Activated T-cell treated with anti-CD3 and anti-CD28 coated beads, Interleukin-2, amount 50 U/mL, for 24 hours (primary cell): Measurements from ENCODE around the gene SMAD1.

Experiments used
- DNase-seq: peaks from one replicate; pipeline ENCODE4 v3.0.0-alpha.2; 2020
- H3K27ac Mint-ChIP-seq: 2 replicates; pipeline ENCODE4 v1.8.0; 2020; ENCODE audit warnings: mild to moderate bottlenecking, mixed read lengths
- H3K27me3 Mint-ChIP-seq: 2 replicates; pipeline ENCODE4 v1.8.0; 2020; ENCODE audit warnings: mixed read lengths
- H3K36me3 Mint-ChIP-seq: 2 replicates; pipeline ENCODE4 v1.8.0; 2020; ENCODE audit warnings: low read depth, mixed read lengths
- H3K4me1 Mint-ChIP-seq: 2 replicates; pipeline ENCODE4 v1.8.0; 2020; ENCODE audit warnings: low read depth, mixed read lengths
- H3K4me3 Mint-ChIP-seq: 2 replicates; pipeline ENCODE4 v1.8.0; 2020; ENCODE audit warnings: mild to moderate bottlenecking, moderate library complexity, mixed read lengths
- H3K9me3 Mint-ChIP-seq: 2 replicates; pipeline ENCODE4 v1.8.0; 2020; ENCODE audit warnings: mixed read lengths

The SMAD1 gene

GRCh38 chr4:145497199-145498149, 15.8 kb downstream of the SMAD1 start:
- Mint-ChIP-seq H3K4me3 (no peak overlapping the region), H3K27ac (no peak overlapping the region), H3K9me3 (no peaks in the 10 kb centered on the region), H3K27me3 (peaks cover 13% of the 10 kb centered on the region), H3K4me1 (peaks cover 2% of the 10 kb centered on the region), H3K36me3 (no peaks in the 10 kb centered on the region)
- no peak for DNase-seq

DNA sequence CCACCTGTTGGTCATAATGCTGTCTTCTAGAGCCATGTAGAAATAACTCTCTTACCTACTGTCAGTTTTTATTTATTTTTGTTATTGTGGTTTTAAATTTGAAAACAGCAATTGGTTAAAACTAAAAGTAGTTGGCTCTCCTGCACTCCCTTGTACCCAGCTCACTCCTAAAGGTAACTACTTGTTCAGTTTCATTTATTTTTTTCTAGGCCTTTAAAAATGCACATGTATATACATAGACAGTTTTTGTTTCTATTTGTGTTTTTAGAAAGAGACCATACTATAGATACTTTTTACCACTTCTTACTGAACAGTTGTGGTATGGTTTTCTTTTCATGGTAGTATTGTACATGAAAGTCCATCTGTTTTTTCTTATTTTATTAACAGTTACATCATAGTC, 16.8 kb downstream of the SMAD1 start:
- H3K36me3 Mint-ChIP-seq, result no peaks in the 10 kb centered on the region
- no peaks in the 10 kb centered on the region for H3K9me3 Mint-ChIP-seq
- H3K4me3 Mint-ChIP-seq, result no peak overlapping the region
- no peak overlapping the region for H3K27ac Mint-ChIP-seq
- DNase-seq, result no peak
- H3K27me3 Mint-ChIP-seq, result peaks cover 13% of the 10 kb centered on the region
- H3K4me1 Mint-ChIP-seq, result peaks cover 2% of the 10 kb centered on the region

- no peak for DNase-seq
- Mint-ChIP-seq H3K36me3 (no peaks in the 10 kb centered on the region), H3K4me1 (peaks cover 2% of the 10 kb centered on the region), H3K27ac (no peak overlapping the region), H3K4me3 (no peak overlapping the region), H3K27me3 (peaks cover 8% of the 10 kb centered on the region), H3K9me3 (no peaks in the 10 kb centered on the region)
Observed at GRCh38 chr4:145501051-145501660, 19.5 kb downstream of the SMAD1 start.

- H3K4me3 Mint-ChIP-seq, result no peak overlapping the region
- H3K4me1 Mint-ChIP-seq, result peaks cover 2% of the 10 kb centered on the region
- H3K36me3 Mint-ChIP-seq, result no peaks in the 10 kb centered on the region
- DNase-seq, result no peak
- peaks cover 8% of the 10 kb centered on the region for H3K27me3 Mint-ChIP-seq
- no peaks in the 10 kb centered on the region for H3K9me3 Mint-ChIP-seq
- H3K27ac Mint-ChIP-seq, result no peak overlapping the region
Observed at GRCh38 chr4:145502809-145503208, 21.2 kb downstream of the SMAD1 start.

DNA sequence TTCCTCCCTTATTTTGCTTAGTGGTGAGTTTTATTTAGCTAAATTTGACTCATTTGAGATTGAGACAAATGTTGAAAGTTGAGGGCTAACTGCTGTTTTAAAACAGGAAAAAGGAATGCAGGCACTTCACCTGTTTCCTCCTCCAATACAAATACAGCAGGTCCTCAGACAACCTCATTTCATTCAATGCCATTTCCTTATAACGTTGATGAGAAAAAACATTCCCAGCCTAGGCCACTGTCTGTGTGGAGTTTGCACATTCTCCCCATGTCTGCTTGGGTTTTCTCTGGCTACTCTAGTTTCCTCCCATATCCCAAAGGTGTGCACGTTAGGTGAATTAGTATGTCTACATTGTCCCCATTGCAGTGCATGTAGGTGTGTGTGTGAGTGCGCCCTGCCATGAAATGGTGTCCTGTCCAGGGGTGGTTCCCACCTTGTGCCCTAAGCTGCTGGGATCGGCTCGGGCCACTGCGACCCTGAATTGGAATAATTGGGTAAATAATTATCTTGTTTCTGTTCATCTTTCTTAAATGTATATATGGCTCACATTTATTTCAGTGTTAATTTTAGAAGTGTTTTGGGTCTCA, 21.9 kb downstream of the SMAD1 start:
- Mint-ChIP-seq H3K27me3 (peaks cover 8% of the 10 kb centered on the region), H3K4me1 (peaks cover 2% of the 10 kb centered on the region), H3K27ac (no peak overlapping the region), H3K4me3 (no peak overlapping the region), H3K9me3 (no peaks in the 10 kb centered on the region), H3K36me3 (no peaks in the 10 kb centered on the region)
- DNase-seq, result no peak

DNA sequence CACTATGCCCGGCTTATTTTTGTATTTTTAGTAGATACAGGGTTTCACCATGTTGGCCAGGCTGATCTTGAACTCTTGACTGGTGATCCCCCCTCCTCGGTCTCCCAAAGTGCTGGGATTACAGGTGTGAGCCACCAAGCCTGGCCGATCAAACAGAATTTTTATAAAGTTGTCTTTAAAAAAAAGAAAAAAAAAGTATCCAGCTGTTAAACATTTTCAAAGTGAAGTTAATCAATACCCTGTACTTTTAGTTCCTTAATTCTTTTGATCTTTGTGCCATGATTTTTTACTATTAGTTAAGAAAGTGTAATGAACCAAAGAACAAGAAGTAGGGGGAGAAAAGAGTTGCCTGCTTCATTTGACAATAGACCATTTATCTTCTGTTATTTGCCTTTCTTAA, 24.3 kb downstream of the SMAD1 start:
- DNase-seq, result no peak
- Mint-ChIP-seq H3K27me3 (peaks cover 3% of the 10 kb centered on the region), H3K36me3 (no peaks in the 10 kb centered on the region), H3K9me3 (no peaks in the 10 kb centered on the region), H3K27ac (no peak overlapping the region), H3K4me1 (peaks cover 2% of the 10 kb centered on the region), H3K4me3 (no peak overlapping the region)

DNA sequence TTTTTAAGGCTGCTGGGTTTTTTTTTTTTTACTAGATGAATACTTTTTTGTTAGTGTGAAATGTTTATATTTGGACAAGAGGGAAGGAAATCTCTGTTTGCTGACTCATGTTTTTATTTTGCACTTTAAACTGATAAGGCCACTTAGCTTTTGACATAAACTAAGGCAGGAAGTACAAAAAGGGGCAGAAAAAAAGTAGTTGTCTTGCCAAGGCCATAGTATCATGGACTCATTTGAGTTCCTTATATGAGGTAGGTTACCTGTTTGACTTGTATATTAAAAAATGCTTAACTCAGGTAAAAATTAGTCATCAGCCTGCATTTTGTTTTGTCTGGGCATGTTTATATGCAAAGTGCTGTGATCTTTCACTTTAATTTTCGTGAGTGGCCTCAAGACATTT, 26.0 kb downstream of the SMAD1 start:
- DNase-seq, result no peak
- no peaks in the 10 kb centered on the region for H3K36me3 Mint-ChIP-seq
- no peak overlapping the region for H3K4me3 Mint-ChIP-seq
- H3K9me3 Mint-ChIP-seq, result peaks cover 12% of the 10 kb centered on the region
- no peaks in the 10 kb centered on the region for H3K4me1 Mint-ChIP-seq
- H3K27ac Mint-ChIP-seq, result no peak overlapping the region
- no peaks in the 10 kb centered on the region for H3K27me3 Mint-ChIP-seq

GRCh38 chr4:145511913-145512522, 30.4 kb downstream of the SMAD1 start:
- no peak for DNase-seq
- Mint-ChIP-seq H3K4me3 (no peak overlapping the region), H3K4me1 (no peaks in the 10 kb centered on the region), H3K27me3 (peaks cover 2% of the 10 kb centered on the region), H3K27ac (no peak overlapping the region), H3K9me3 (peaks cover 19% of the 10 kb centered on the region), H3K36me3 (no peaks in the 10 kb centered on the region)

- no peak for DNase-seq
- H3K27me3 Mint-ChIP-seq, result peaks cover 4% of the 10 kb centered on the region
- H3K36me3 Mint-ChIP-seq, result no peaks in the 10 kb centered on the region
Observed at GRCh38 chr4:145513020-145513621, 31.5 kb downstream of the SMAD1 start.

DNA sequence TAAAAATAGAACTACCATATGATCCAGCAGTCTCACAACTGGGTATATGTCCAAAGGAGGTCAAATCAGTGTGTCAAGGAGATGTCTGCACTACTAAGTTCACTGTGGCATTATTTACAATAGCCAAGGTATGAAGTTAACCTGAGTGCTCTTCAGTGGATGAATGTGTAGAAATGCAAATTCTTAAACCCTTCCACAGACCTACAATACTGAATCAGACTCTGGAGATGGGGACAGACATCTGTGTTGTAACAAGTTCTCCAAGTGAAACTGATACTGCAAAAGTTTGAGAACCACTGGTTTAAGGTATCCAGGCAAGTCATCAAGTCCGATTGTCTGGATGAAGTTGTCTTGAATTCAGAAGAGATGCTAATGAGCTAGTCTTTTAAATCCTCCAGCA, 38.5 kb downstream of the SMAD1 start:
- peaks cover 3% of the 10 kb centered on the region for H3K4me1 Mint-ChIP-seq
- H3K9me3 Mint-ChIP-seq, result no peaks in the 10 kb centered on the region
- H3K36me3 Mint-ChIP-seq, result no peaks in the 10 kb centered on the region
- no peak for DNase-seq
- peaks cover 9% of the 10 kb centered on the region for H3K27me3 Mint-ChIP-seq
- H3K27ac Mint-ChIP-seq, result no peak overlapping the region
- H3K4me3 Mint-ChIP-seq, result no peak overlapping the region

More at GRCh38 chr4:145513020-145513621, 31.5 kb downstream of the SMAD1 start:
- Mint-ChIP-seq H3K9me3 (peaks cover 19% of the 10 kb centered on the region), H3K4me1 (no peaks in the 10 kb centered on the region), H3K4me3 (no peak overlapping the region), H3K27ac (no peak overlapping the region)

DNA sequence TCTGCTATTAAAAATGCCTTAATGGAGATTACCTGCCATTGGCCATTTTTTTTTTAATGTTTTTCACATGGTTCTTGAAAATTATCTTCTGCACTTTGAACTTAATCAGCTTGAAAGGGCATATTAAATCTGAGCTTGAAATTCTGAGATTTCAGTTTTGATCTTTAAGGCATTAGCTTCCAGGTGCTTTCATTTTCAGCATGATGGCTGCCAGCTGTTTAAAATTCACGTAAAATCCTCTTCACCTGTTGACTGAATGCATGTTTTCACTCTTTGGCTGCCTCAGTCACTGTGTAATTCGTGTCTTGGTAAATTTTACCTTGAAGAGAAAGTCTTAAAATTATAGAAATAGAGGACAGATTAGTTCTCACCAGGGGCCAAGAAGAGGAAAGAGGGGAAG, 39.6 kb downstream of the SMAD1 start:
- Mint-ChIP-seq H3K4me1 (peaks cover 3% of the 10 kb centered on the region), H3K27ac (no peak overlapping the region), H3K36me3 (no peaks in the 10 kb centered on the region), H3K27me3 (peaks cover 9% of the 10 kb centered on the region), H3K4me3 (no peak overlapping the region), H3K9me3 (no peaks in the 10 kb centered on the region)
- no peak for DNase-seq

- Mint-ChIP-seq H3K36me3 (no peaks in the 10 kb centered on the region), H3K27me3 (peaks cover 5% of the 10 kb centered on the region), H3K4me1 (peaks cover 3% of the 10 kb centered on the region), H3K27ac (no peak overlapping the region), H3K9me3 (no peaks in the 10 kb centered on the region), H3K4me3 (no peak overlapping the region)
- DNase-seq, result no peak
Observed at GRCh38 chr4:145523117-145523516, 41.5 kb downstream of the SMAD1 start.

DNA sequence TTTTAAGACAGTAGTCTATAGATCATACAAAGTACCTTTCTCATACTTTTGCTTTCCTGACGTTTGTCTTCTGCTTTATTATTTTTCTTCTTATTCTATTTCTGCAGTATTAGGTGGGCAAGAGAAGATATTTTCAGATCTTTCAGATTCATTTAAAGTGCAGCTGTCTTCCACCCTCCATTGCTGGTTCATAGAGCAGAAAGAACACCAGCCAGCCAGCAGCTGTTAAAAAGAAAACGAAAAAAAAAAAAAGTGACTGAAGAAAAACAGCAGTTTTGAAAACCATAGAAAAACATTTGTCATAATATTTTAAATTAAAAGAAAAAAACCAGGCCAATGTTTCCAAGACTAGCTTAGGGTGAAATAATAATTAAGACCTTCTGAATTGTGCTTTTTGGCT, 42.9 kb downstream of the SMAD1 start:
- Mint-ChIP-seq H3K27ac (no peak overlapping the region), H3K36me3 (no peaks in the 10 kb centered on the region)

DNA sequence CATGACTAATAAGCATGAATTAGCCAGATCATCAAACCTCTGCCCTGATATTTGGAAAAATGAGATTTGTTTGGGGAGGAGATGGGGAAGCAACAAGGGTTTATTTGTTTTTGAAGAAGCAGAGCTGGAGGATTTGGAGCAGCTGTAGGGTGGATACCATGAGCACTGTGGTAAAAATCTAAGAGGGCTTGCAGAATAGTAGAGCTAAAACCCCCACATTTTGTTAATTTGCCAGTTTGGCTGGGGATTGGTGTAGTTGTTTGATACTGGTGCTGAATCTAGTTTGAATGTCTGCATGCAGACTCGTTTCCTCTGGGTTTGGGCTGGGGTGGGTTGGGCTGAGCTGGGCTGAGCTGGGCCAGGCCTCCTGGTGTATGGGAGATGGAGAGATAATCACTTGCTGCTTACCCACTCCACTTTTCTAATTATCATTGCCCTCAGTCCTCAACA, 43.7 kb downstream of the SMAD1 start:
- no peak for DNase-seq
- Mint-ChIP-seq H3K4me1 (peaks cover 3% of the 10 kb centered on the region), H3K36me3 (no peaks in the 10 kb centered on the region), H3K27ac (no peak overlapping the region), H3K4me3 (no peak overlapping the region), H3K27me3 (peaks cover 5% of the 10 kb centered on the region), H3K9me3 (no peaks in the 10 kb centered on the region)

More for the DNA sequence above, 42.9 kb downstream of the SMAD1 start:
- peaks cover 5% of the 10 kb centered on the region for H3K27me3 Mint-ChIP-seq
- H3K4me3 Mint-ChIP-seq, result no peak overlapping the region
- H3K4me1 Mint-ChIP-seq, result peaks cover 3% of the 10 kb centered on the region
- H3K9me3 Mint-ChIP-seq, result no peaks in the 10 kb centered on the region
- DNase-seq, result no peak
